HG03565 (cell line): ENCODE results near the gene XK.
A peak's percentile ranks its signal among the peaks of the same experiment; 100 is the strongest.
"Not testable (repeated sequence)": the region's sequence is repeated elsewhere in the genome, so short reads cannot be mapped to it uniquely, and the experiment has no call there.

Source experiments
- ATAC-seq: cut with Tn5 transposase; IDR thresholded peaks from one replicate; pipeline ENCODE4 v1.9.1; 2021; ENCODE audit warnings: mild to moderate bottlenecking, moderate library complexity; ENCODE audit not compliant: unreplicated experiment

XK gene

DNA sequence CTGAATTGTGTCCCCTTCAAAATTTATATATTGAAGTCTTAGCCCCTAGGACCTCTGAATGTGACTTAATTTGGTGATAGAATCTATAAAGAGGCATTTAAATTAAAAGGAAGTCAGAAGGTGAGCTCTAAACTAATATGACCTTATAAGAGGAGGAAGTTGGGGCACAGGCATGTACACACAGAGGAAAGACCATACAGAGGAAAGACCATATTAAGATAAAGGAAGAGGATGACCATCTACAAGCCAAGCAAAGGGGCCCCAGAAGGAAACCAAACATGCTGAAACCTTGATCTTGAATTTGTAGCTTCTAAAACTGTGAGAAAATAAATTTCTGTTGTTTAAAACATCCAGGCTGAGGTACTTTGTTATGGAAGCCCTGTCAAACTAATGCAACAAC, 67.3 kb downstream of the XK start:
- no peak for ATAC-seq

DNA sequence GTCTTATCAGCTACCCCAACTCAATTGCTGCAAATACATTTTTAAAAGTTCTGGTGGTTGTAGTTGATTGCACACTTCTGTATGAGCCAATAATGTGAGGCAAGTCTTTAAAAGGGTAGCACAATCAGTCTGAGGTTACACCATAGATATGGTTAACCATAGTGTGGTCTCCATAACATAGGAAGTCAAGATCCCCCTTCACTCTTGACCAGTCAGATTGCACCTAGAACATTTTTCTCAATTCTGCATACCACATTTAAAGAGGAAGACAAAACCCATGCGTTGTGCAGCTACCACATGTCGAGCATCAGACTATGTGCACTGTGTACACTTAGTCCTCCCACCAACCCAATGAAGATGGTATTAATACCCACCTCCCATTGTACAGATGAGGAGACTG, 67.8 kb downstream of the XK start:
- no peak for ATAC-seq

DNA sequence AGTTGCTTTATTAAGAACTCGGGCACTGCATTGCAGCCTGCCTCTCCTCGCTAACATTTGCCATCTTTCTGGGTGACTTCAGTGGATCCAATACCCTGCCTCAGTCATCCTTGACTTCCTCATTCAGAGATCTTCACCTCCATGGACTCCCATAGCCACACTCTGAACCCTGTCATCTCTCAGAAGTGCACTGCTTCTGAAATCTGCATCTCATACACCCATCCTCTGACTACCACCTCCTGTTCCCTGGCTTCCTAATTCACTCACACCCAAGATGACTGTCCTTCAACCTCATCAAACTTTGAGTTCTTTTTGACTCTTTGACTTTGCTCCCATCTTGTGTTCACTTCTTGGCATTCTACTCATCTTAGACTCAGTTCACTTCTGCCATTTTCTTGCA, 68.9 kb downstream of the XK start:
- no peak for ATAC-seq

DNA sequence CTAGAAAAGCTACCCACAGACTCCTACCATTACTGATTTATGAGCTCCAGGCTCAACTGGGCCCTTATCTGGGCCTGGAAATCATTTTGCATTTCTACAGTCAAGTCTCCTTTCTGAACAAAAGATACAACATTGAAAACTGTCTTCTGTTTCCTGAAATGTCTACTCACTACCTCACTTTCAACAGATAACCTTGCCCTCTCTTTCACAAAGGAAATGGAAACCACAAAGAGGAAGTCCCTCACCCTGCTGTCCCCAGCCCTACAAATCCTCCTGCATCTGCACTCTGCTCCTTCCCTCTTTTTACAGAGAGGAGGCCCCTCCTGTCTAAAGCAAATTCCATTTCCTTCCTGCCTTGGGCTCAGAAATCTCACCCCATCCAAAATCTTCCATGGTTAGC, 69.4 kb downstream of the XK start:
- peak; percentile 81 for ATAC-seq

DNA sequence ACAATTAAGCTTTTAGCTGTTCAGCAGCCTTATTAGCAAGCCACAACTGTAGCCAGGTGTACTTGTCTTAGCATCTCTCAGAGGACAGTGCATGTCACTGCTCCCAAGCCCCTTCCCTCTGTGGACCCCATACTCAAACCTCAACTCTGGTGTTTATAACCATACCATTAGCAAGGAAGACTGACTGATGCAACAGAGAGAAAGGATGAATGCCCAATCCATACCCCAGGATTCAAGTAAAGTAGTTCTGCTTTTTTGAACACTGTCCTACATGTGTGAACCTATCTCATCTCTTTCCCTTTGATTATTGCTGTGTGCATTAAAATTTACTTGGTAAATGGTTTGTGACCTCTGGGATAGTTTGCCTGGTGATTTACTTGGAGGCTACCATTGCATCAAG, 71.5 kb downstream of the XK start:
- no peak for ATAC-seq

DNA sequence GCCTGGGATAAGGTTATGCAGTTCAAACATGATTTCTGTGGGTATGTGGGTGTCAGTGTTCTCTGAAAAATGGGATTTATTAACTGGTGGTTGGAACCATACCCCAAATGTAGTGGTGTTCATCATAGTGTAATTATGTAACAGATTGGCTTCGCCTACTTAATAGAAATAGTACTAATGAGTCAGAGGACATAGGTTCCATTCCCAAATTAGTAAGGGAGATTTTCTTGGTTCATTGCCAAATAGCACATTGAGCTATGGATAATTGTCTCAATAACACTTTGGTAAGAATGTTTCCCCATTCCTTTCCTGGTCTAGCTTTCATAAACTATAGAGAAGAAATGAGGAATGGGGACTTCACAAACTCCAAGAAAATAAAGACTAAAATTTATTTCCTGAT, 73.8 kb downstream of the XK start:
- ATAC-seq = no peak

DNA sequence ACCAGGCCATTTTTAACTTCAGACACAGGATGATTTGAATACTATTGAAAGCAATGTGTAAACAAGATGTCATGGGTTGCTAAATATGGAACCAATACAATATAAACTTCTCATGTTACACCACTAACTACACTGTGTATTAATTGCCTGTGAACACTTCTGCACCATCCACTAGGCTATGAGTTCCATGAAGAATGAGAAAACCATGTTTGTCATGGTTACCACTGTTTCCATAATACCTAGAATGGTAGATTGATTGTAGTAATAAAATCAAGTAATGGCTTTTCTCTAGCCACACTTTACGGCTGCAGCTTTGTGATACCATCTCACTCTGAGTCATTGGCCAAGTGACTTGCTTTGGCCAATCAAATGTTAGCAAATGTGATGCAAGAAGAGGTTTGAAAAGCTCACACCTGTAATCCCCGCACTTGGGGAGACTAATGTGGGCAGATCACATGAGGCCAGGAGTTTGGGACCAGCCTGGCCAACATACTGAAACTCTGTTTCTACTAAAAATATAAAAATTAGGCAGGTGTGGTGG, 74.4 kb downstream of the XK start:
- ATAC-seq = no peak

DNA sequence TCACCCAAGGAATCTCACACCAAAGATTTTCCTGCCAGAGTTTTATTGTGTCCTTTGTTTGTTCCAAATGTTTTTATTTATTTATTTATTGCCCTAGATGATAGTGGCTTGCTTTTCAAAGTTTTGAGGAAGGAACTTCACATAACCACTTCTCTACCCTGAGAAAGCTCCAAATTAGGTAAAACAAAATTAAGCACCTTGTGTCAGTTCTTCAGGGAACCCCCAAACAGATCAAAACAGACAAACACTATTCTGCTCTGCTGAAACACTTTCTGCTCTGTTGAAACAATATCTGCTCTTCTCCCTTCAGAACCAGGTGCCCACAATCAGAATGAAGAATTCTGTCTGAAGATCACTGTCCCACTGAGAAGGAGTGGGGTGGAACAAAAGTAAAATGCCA, 77.8 kb downstream of the XK start:
- ATAC-seq = no peak

DNA sequence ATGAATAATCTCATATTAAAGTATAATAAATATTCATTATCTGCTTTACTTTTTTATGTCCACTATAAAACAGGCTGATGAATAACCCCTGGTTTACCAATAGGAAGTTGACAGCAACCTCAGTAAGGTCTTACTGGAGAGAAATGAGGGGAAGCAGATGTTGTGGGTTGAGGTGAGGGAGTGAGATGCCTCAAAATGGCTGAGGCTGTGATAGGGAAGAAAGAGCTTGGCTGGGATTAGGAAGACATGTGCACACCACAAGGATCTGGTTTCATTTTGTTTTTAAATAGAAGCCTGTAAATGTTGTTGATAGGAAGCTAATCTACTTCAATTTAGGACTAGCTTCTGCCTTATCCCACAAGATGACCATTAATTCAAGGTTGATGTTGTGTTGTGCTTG, 79.9 kb downstream of the XK start:
- no peak for ATAC-seq

DNA sequence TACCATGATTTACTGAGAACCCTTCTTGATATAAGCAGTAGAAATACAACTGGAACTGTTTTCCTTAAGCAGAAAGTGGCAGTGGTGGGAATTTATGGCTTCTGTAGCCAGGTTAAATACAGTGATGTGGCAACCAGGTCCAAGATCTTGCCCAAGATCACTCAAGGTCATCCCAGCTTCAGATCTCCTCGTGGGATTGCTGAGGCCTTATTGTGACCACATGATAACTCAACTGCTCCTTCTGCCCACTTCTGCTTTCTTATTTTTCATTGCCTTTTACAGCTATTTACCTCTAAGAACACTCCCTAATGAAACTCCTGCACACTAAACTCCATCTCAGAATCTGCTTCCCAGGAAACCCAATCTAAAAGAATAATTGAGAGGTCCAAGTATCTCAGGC, 81.8 kb downstream of the XK start:
- no peak for ATAC-seq

DNA sequence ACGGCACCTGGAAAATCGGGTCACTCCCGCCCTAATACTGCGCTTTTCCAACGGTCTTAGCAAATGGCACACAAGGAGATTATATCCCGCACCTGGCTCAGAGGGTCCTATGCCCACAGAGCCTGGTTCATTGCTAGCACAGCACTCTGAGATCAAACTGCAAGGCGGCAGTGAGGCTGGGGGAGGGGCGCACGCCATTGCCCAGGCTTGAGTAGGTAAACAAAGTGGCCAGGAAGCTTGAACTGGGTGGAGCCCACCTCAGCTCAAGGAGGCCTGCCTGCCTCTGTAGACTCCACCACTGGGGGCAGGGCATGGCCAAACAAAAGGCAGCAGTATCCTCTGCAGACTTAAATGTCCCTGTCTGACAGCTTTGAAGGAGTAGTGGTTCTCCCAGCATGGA, 83.3 kb downstream of the XK start:
- not testable (repeated sequence) for ATAC-seq

DNA sequence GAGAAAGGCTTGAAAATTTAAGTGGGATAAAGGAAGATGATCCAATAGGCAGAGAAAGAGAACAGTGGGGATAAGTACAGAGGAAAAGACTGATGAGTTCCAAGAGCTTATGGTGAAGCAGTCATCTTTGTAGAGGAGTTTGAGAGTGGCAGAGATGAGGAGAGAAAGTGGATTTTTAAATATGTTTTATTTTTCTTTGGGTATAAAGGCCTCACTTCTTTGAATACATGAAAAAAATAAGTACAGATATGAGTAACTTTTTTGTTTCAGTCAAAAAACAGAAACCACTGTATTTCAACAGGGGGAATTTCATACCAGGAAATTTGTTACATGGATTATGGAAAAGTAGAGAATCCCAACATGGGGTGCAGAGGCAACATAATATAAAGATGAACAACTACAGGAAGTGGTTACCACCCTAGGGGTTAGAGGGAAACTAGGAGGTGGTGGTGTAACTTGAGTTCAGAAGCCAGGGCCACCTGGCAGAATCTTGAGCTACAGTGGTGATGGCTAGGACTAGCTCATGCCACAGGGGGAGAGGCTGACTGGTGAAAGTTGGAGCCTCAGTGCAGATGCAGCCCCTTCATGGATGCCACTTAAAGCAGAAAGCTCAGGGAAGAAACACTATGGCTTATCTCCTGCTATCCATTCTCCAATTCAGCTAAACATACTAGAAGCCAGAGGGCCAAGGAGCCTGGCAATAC, 90.8 kb downstream of the XK start:
- ATAC-seq = peak; percentile 50

DNA sequence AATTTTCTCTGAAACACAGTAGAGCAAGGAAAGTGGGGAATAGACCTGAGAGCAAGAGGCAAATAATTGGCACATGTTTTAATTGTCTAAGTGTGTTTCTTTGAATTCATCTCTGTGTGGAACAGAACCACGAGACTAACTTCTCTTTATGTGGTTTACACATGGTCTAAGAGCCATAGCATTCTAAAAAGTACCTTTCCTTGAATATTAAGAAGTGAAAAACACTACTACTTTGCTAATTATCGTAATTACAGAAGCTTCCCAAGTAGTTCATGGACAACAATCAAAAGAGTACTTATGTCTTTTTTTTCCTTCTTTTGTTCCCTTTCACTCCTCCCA, 91.4 kb downstream of the XK start:
- no peak for ATAC-seq

DNA sequence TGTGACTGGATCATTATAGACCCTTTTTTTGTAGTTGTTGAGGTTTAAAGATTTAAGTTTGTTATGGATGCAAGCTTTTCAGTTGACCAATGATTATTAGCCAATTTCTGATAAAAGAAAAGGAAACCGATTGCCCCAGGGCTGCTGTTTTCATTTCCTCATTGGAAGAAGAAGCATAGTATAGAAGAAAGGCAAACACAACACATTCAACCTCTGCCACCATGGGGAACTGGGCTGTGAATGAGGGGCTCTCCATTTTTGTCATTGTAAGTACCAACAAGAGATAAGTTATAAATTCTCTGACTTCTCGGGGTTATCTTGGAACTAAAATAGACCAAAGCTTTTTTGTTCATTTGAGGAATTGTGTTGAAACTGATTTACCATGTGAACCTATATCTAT, 94.3 kb downstream of the XK start, which contains the start of gene CYBB:
CYBB (plus strand) TSS at position 203 of the 400 bp plus-strand sequence; CDS start at position 222, 19 bp downstream.
- ATAC-seq = no peak

DNA sequence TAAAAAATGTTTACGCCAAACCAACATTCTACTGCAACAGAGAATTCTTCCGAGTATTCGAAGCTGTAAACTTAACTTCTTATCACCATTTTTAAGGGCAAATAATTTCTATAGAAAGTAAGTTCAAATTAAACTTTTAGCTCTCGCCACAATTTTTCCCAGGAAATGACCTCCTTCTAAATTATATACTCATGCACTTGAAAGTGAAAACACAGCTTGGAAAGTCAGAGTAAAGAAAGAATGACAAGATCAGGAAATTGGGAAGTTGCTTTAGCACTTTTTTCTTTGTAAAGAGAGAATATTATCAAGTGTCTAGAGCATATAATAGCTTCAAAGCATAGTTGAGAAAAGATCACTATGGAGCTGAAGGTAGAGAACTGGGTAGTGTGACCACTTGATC, 95.5 kb downstream of the XK start:
- no peak for ATAC-seq
